Muscle layer of colon (tissue), 2 donors: ENCODE measurements around the gene NAAA.
"Not testable (repeated sequence)": the region's sequence is repeated elsewhere in the genome, so short reads cannot be mapped to it uniquely, and the experiment has no call there.

ENCODE experiments used
- H3K27ac ChIP-seq: one replicate; pipeline ENCODE4 v1.7.0; 2013; ENCODE audit warnings: low read depth, mild to moderate bottlenecking, low read length, moderate library complexity
- H3K27me3 ChIP-seq, 2 donors: one replicate each; pipeline ENCODE4 v1.7.0; 2013; ENCODE audit warnings: low read length in 2 of 2, mild to moderate bottlenecking in 2 of 2; ENCODE audit not compliant: insufficient read depth in 2 of 2, control insufficient read depth in 1 of 2
- H3K36me3 ChIP-seq: one replicate; pipeline ENCODE4 v1.7.0; 2013; ENCODE audit warnings: mild to moderate bottlenecking, low read length; ENCODE audit not compliant: insufficient read depth
- H3K4me1 ChIP-seq: one replicate; pipeline ENCODE4 v1.7.0; 2013; ENCODE audit warnings: mild to moderate bottlenecking, low read length; ENCODE audit not compliant: insufficient read depth
- H3K4me3 ChIP-seq, 2 donors: one replicate each; pipeline ENCODE4 v1.7.0; 2013; ENCODE audit warnings: low read length in 2 of 2, low read depth in 1 of 2, mild to moderate bottlenecking in 1 of 2, moderate library complexity in 1 of 2
- H3K9ac ChIP-seq: one replicate; pipeline ENCODE4 v1.7.0; 2013; ENCODE audit warnings: low read length
- H3K9me3 ChIP-seq: one replicate; pipeline ENCODE4 v1.7.0; 2013; ENCODE audit warnings: mild to moderate bottlenecking, low read length
- donor health status: abdominal sarcoma.
- donor health status: Adenocarcinoma of cecum.

Gene NAAA

GRCh38 chr4:75950213-75950815 lies 9.5 kb upstream of the NAAA start:
- no peaks in the 10 kb centered on the region for H3K9me3 ChIP-seq
- no peaks in the 10 kb centered on the region for H3K4me1 ChIP-seq
- H3K4me3 ChIP-seq = no peak overlapping the region
- peaks cover 40% of the 10 kb centered on the region for H3K36me3 ChIP-seq
- no peaks in the 10 kb centered on the region for H3K27me3 ChIP-seq
- H3K27ac ChIP-seq = no peak overlapping the region
- H3K9ac ChIP-seq = no peak overlapping the region

- no peaks in the 10 kb centered on the region for H3K4me1 ChIP-seq
- H3K27ac ChIP-seq = no peak overlapping the region
- peaks cover 30% of the 10 kb centered on the region for H3K36me3 ChIP-seq
- H3K27me3 ChIP-seq = no peaks in the 10 kb centered on the region
- no peak overlapping the region for H3K9ac ChIP-seq
- H3K9me3 ChIP-seq = no peaks in the 10 kb centered on the region
- H3K4me3 ChIP-seq = no peak overlapping the region
Measured at GRCh38 chr4:75948822-75949444, 8.1 kb upstream of the NAAA start.

GRCh38 chr4:75939890-75940691 lies 722 bp downstream of the NAAA start:
- H3K4me1 ChIP-seq = peaks cover 6% of the 10 kb centered on the region
- peak overlapping the region; percentile 28 to 89 for H3K4me3 ChIP-seq
- H3K36me3 ChIP-seq = no peaks in the 10 kb centered on the region
- H3K27ac ChIP-seq = peak overlapping the region; percentile 48
- no peaks in the 10 kb centered on the region for H3K27me3 ChIP-seq
- no peaks in the 10 kb centered on the region for H3K9me3 ChIP-seq
- peak overlapping the region; percentile 57 for H3K9ac ChIP-seq

- no peaks in the 10 kb centered on the region for H3K9me3 ChIP-seq
- no peaks in the 10 kb centered on the region for H3K27me3 ChIP-seq
- no peak overlapping the region for H3K9ac ChIP-seq
- peaks cover 3% of the 10 kb centered on the region for H3K36me3 ChIP-seq
- H3K4me3 ChIP-seq = no peak overlapping the region
- H3K4me1 ChIP-seq = peaks cover 6% of the 10 kb centered on the region
- H3K27ac ChIP-seq = no peak overlapping the region
Measured at GRCh38 chr4:75935628-75936027, 5.2 kb downstream of the NAAA start.

- no peaks in the 10 kb centered on the region for H3K27me3 ChIP-seq
- peaks cover 8% of the 10 kb centered on the region for H3K36me3 ChIP-seq
Measured at GRCh38 chr4:75930152-75930551, 10.7 kb downstream of the NAAA start.

GRCh38 chr4:75924916-75925315 lies 15.9 kb downstream of the NAAA start:
- not testable (repeated sequence) for H3K4me1 ChIP-seq, H3K27me3 ChIP-seq, H3K27ac ChIP-seq, H3K4me3 ChIP-seq, H3K36me3 ChIP-seq, H3K9me3 ChIP-seq, H3K9ac ChIP-seq

More at GRCh38 chr4:75930152-75930551, 10.7 kb downstream of the NAAA start:
- Histone ChIP-seq H3K4me3 (no peak overlapping the region), H3K4me1 (no peaks in the 10 kb centered on the region), H3K9me3 (no peaks in the 10 kb centered on the region), H3K27ac (no peak overlapping the region), H3K9ac (no peak overlapping the region)

- Histone ChIP-seq H3K9ac (no peak overlapping the region), H3K4me1 (no peaks in the 10 kb centered on the region), H3K36me3 (no peaks in the 10 kb centered on the region), H3K27me3 (no peaks in the 10 kb centered on the region), H3K4me3 (no peak overlapping the region), H3K27ac (no peak overlapping the region), H3K9me3 (no peaks in the 10 kb centered on the region)
Measured at GRCh38 chr4:75924309-75924827, 16.4 kb downstream of the NAAA start.

- Histone ChIP-seq H3K27me3 (no peaks in the 10 kb centered on the region), H3K4me1 (no peaks in the 10 kb centered on the region), H3K9ac (no peak overlapping the region), H3K4me3 (no peak overlapping the region), H3K27ac (no peak overlapping the region), H3K36me3 (no peaks in the 10 kb centered on the region), H3K9me3 (no peaks in the 10 kb centered on the region)
Measured at GRCh38 chr4:75922588-75922987, 18.2 kb downstream of the NAAA start.

- H3K9ac ChIP-seq = no peak overlapping the region
- no peak overlapping the region for H3K4me3 ChIP-seq
- no peaks in the 10 kb centered on the region for H3K4me1 ChIP-seq
- no peaks in the 10 kb centered on the region for H3K36me3 ChIP-seq
- no peaks in the 10 kb centered on the region for H3K9me3 ChIP-seq
- H3K27me3 ChIP-seq = no peaks in the 10 kb centered on the region
- H3K27ac ChIP-seq = no peak overlapping the region
Measured at GRCh38 chr4:75921910-75922309, 18.9 kb downstream of the NAAA start.

GRCh38 chr4:75920327-75920726 lies 20.5 kb downstream of the NAAA start:
- no peaks in the 10 kb centered on the region for H3K27me3 ChIP-seq
- H3K9me3 ChIP-seq = no peaks in the 10 kb centered on the region
- H3K27ac ChIP-seq = no peak overlapping the region
- no peak overlapping the region for H3K4me3 ChIP-seq
- H3K36me3 ChIP-seq = no peaks in the 10 kb centered on the region
- H3K9ac ChIP-seq = no peak overlapping the region
- no peaks in the 10 kb centered on the region for H3K4me1 ChIP-seq

- no peaks in the 10 kb centered on the region for H3K36me3 ChIP-seq
- H3K4me1 ChIP-seq = no peaks in the 10 kb centered on the region
- H3K9ac ChIP-seq = no peak overlapping the region
- H3K27ac ChIP-seq = no peak overlapping the region
- H3K27me3 ChIP-seq = no peaks in the 10 kb centered on the region
- H3K4me3 ChIP-seq = no peak overlapping the region
- no peaks in the 10 kb centered on the region for H3K9me3 ChIP-seq
Measured at GRCh38 chr4:75919920-75920319, 20.9 kb downstream of the NAAA start.
